Liver (tissue), 3 donors: ENCODE results near the gene PRPF18.

ENCODE experiments used
- EGR1 ChIP-seq, 2 donors: IDR thresholded peaks; 2 replicates each; pipeline ENCODE4 v1.6.1; 2016 to 2018; ENCODE audit warnings: antibody characterized with exemption in 2 of 2, low read depth in 2 of 2
- FOXA1 ChIP-seq: IDR thresholded peaks from 2 replicates; pipeline ENCODE4 v1.6.1; 2016; ENCODE audit warnings: antibody characterized with exemption
- JUND ChIP-seq, 2 donors: IDR thresholded peaks; 2 replicates each; pipeline ENCODE4 v1.6.1; 2016; ENCODE audit warnings: antibody characterized with exemption in 2 of 2
- RAD21 ChIP-seq, 2 donors: IDR thresholded peaks; 2 replicates each; pipeline ENCODE4 v1.6.1; 2016; ENCODE audit warnings: antibody characterized with exemption in 2 of 2, mild to moderate bottlenecking in 2 of 2
- RXRA ChIP-seq, 2 donors: IDR thresholded peaks; 2 replicates each; pipeline ENCODE4 v1.6.1; 2017 to 2018; ENCODE audit warnings: antibody characterized with exemption in 2 of 2, mild to moderate bottlenecking in 1 of 2
- TAF1 ChIP-seq: conservative IDR thresholded peaks from 2 replicates; pipeline ENCODE4 v1.6.1; 2016; ENCODE audit warnings: antibody characterized with exemption, mild to moderate bottlenecking
- YY1 ChIP-seq: IDR thresholded peaks from 2 replicates; pipeline ENCODE4 v1.6.1; 2016; ENCODE audit warnings: antibody characterized with exemption, mild to moderate bottlenecking
- TF ChIP-seq, protein P1 (sequence below): fragments of 150-350 bp; IDR thresholded peaks from 2 replicates; pipeline ENCODE4 v1.5.1; 2017; ENCODE audit warnings: improper control_type of control experiment, low read depth, low read length; ENCODE audit not compliant: missing input control
- TF ChIP-seq, protein P2 (sequence below): IDR thresholded peaks from 2 replicates; pipeline ENCODE4 v1.6.1; 2016; ENCODE audit warnings: antibody characterized with exemption
- TF ChIP-seq, protein P3 (sequence below): IDR thresholded peaks from 2 replicates; pipeline ENCODE4 v1.6.1; 2016; ENCODE audit warnings: antibody characterized with exemption
- donor health status: healthy.
- donor health status: healthy.

DNA sequence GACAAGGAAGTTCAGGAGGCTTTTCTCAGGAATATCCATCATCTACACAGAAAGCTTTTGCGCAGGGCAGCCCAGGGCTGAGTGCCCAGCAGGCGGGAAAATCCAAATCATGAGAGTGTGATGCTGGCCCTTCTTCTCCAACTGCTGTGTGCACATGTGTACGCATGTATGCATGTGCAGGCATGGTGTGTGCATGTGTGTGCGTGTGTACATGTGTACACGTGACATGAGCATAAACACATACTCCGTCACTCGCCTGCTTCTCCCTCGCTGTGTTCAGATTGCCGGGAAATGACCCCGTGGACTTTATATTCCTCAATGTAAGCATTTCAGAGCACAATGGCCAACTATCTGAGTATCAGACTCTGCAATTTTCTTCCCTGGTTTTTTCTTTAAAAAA, 85.1 kb downstream of the PRPF18 start:
- no peak for TF ChIP-seq RAD21 (IDR thresholded peaks at IDR 0.05)
- TF ChIP-seq, protein P1, sequence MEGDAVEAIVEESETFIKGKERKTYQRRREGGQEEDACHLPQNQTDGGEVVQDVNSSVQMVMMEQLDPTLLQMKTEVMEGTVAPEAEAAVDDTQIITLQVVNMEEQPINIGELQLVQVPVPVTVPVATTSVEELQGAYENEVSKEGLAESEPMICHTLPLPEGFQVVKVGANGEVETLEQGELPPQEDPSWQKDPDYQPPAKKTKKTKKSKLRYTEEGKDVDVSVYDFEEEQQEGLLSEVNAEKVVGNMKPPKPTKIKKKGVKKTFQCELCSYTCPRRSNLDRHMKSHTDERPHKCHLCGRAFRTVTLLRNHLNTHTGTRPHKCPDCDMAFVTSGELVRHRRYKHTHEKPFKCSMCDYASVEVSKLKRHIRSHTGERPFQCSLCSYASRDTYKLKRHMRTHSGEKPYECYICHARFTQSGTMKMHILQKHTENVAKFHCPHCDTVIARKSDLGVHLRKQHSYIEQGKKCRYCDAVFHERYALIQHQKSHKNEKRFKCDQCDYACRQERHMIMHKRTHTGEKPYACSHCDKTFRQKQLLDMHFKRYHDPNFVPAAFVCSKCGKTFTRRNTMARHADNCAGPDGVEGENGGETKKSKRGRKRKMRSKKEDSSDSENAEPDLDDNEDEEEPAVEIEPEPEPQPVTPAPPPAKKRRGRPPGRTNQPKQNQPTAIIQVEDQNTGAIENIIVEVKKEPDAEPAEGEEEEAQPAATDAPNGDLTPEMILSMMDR = no peak
- no peak for TF ChIP-seq YY1
- no peak for TF ChIP-seq RXRA (IDR thresholded peaks at IDR 0.05)
- no peak for TF ChIP-seq JUND (IDR thresholded peaks at IDR 0.05)
- TF ChIP-seq, protein P2, sequence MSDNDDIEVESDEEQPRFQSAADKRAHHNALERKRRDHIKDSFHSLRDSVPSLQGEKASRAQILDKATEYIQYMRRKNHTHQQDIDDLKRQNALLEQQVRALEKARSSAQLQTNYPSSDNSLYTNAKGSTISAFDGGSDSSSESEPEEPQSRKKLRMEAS = no peak
- no peak for TF ChIP-seq EGR1 (IDR thresholded peaks at IDR 0.05; ENCODE audit: low read depth in 2 of 2)
- TF ChIP-seq FOXA1 = no peak
- TF ChIP-seq TAF1 = no peak
- TF ChIP-seq, protein P3, sequence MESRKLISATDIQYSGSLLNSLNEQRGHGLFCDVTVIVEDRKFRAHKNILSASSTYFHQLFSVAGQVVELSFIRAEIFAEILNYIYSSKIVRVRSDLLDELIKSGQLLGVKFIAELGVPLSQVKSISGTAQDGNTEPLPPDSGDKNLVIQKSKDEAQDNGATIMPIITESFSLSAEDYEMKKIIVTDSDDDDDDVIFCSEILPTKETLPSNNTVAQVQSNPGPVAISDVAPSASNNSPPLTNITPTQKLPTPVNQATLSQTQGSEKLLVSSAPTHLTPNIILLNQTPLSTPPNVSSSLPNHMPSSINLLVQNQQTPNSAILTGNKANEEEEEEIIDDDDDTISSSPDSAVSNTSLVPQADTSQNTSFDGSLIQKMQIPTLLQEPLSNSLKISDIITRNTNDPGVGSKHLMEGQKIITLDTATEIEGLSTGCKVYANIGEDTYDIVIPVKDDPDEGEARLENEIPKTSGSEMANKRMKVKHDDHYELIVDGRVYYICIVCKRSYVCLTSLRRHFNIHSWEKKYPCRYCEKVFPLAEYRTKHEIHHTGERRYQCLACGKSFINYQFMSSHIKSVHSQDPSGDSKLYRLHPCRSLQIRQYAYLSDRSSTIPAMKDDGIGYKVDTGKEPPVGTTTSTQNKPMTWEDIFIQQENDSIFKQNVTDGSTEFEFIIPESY = no peak
